ENCODE measurements around the gene RPS5.
"Not testable (repeated sequence)": the region's sequence is repeated elsewhere in the genome, so short reads cannot be mapped to it uniquely, and the experiment has no call there.

Gene RPS5

DNA sequence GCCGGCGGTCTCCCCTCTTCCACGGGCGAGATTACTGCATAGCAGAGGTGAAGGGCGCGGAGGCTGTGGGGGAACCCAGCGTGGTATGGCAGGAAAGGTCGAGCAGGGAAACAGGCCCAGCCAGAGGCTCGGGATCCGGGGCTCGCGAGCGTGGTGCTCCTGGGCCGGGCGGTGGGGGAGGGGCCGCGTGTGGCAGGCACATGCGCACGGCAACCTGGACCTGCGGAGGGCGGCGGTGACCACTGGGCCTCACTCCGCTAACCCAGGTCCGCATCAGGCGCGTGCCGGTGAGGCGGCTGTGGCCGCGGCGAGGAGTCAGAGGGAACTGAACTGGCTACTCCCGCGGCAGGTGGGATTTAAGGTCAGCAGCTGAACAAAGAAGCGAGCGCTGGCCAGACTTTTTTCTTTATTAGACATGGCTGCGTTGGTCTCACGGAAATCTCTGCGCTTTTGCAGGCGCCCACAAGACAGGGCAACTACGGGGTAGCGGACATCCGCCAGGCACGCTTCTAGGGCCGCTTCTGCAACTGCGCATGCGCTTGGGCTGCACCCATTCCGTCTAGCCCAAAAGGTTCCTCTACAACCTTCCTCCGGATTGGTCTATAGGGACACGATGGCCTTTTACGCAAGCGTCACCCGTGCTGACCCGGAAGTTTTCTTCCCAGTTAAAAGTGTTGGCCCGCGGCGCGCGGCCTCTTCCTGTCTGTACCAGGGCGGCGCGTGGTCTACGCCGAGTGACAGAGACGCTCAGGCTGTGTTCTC lies at the start of gene RPS5:
Gene RPS5, plus strand, starts transcription at position 694 of the 762 bp plus-strand sequence. CDS start 869 bp downstream, outside the sequence.
- DNase-seq: peak; percentile 68 to 98 (median 94)

GRCh38 chr19:58338336-58338735 lies 48.7 kb upstream of the RPS5 start:
- DNase-seq: no peak

DNA sequence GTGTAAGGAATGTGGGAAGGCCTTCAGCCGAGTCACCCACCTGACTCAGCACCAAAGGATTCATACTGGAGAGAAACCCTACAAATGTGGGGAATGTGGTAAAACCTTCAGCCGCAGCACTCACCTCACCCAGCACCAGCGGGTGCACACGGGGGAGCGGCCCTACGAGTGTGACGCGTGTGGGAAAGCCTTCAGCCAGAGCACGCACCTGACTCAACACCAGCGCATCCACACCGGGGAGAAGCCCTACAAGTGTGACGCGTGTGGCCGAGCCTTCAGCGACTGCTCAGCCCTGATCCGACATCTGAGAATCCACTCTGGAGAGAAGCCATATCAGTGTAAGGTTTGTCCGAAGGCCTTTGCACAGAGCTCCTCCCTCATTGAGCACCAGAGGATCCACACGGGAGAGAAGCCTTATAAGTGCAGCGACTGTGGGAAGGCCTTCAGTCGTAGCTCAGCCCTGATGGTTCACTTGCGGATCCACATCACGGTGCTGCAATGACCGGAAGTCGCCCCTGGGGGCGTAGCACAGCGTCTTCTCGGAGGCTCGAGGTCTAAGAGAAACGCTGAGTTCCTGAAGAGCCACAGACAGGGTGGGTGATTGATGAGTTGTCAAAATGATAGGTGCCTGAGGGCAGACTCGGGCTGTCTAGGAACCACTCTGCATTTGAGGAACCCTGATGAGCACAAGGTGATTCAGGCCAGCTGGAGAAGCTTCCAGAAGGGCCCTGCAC lies 48.1 kb upstream of the RPS5 start:
- DNase-seq: no peak

- DNase-seq: no peak
Observed at GRCh38 chr19:58345558-58345957, 41.5 kb upstream of the RPS5 start.

- peak in 53 of 56 donors; percentile 12 to 87 (median 61) for DNase-seq
Observed at GRCh38 chr19:58346961-58347929, 39.8 kb upstream of the RPS5 start.

- DNase-seq: not testable (repeated sequence)
Observed at GRCh38 chr19:58348080-58348479, 39.0 kb upstream of the RPS5 start.

DNA sequence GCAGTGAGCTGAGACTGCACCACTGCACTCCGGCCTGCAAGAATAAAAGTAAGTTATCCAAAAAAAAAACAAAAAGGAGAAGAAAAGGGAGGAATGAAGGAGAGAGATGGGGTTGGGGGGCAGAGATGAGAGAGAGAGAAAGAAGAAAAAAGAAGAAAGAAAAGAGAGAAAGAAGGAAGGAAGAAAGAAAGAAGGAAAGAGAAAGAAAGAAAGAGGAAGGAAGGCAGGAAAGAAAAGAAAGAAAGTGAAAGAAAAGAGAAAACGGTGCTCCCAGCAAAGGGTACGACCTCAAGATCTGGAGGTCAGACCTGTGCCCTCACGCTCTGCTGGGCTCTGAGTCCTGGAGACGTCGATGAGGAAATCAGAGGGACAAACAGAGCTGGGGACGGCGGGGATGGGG lies 37.5 kb upstream of the RPS5 start:
- DNase-seq: no peak

DNA sequence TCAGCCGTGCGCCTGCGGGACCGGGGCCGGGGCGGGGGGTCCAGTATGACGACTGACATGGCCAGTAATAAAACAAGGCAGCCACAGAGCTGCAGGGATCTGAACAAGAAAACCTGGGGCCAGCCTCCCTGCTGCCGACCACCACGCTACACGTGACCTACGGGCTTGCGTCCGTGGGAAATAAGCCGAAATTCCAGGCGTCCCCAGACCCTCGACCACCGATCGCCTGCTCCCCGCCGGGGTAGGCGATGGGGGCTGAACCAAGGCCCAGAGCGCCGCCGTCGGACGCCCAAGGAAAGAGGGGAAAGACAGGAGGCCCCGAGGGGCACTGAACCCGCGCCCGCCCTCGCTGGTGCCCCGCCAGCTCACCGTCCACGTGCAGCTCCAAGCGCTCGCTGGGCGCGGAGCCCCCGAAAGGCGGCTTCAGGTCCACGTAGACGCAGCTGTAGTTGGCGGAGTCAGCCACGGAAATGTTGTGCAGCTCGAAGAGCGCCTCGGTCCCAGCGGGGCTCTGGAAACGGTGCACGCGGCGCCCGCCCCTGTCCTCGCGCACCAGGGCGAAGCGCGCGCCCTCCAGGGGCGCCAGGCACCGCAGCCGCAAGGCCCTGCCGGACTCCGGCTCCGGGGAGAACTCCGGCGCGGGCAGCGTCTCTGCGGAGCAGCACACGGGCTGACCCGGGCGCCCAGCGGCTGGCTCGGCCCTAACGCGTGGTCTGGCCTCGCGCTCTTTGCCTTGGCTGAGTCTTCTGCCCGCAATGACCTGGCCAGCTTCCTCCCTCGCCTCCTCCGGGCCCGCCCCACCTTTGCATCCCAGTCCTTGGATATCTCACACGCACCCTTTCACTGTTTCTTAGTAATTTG lies 36.8 kb upstream of the RPS5 start:
- DNase-seq: no peak

- no peak for DNase-seq
Observed at GRCh38 chr19:58350871-58351557, 36.1 kb upstream of the RPS5 start.

DNA sequence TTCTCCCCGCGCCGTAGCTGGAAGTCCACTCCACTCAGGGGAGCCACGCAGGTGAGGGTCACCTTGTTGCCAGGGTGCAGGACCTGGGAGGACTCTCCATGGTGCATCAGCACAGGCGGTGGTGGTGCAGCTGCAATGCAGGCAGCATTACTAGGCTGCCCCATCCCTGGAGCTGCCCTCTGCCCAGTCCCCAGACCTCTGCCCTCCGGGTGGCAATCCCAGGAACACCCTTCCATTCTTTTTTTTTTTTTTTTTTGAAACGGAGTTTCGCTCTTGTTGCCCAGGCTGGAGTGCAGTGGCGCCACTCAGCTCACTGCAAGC lies 35.6 kb upstream of the RPS5 start:
- no peak for DNase-seq

- DNase-seq: no peak
Observed at GRCh38 chr19:58351990-58352755, 34.9 kb upstream of the RPS5 start.

- no peak for DNase-seq
Observed at GRCh38 chr19:58352760-58353671, 34.1 kb upstream of the RPS5 start, which contains the start of gene A1BG. Gene A1BG, minus strand, starts transcription at chr19:58353492. Its CDS starts 55 bp downstream, at chr19:58353437.

GRCh38 chr19:58353717-58354477 lies 33.2 kb upstream of the RPS5 start:
- no peak for DNase-seq

- no peak for DNase-seq
Observed at GRCh38 chr19:58354478-58355030, 32.5 kb upstream of the RPS5 start.

DNA sequence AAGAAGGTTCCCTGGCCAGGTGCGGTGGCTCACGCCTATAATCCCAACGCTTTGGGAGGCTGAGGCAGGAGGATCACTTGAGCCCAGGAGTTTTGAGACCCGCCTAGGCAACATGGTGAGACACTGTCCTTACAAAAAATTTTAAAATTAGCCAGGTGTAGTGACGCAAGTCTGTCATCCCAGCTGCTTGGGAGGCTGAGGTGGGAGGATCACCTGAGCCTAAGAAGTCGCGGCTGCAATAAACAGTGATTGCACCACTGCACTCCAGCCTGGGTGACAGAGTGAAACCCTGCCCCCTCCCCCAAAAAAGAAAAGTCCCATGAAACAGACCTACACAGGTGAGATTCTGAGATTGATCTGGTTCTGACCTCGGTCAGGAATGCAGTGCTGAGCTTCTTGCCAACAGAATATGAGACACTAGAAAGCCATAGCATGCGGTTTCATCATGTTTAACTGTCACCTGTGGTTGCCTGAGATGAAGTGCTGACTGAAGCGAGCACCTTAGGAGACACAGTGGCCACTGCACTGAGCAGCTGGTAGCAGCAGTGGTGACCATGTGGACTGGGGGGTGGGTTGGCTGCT lies 31.8 kb upstream of the RPS5 start:
- no peak for DNase-seq
